ENCODE measurements around the gene FBXO9.

The FBXO9 gene

GRCh38 chr6:53065266-53066076 lies at the start of gene FBXO9:
Gene FBXO9 (plus strand): TSS chr6:53065404. CDS start chr6:53065790, 386 bp downstream.
- Mint-ChIP-seq H3K36me3 (ENCODE audit: insufficient read depth) (peaks cover 11% of the 10 kb centered on the region), H3K4me3 (peak within 1 kb of the TSS; percentile 95), H3K9me3 (no peaks in the 10 kb centered on the region), H3K4me1 (peaks cover 48% of the 10 kb centered on the region), H3K27me3 (no peaks in the 10 kb centered on the region), H3K27ac (ENCODE audit: low read depth) (peak within 1 kb of the TSS; percentile 92)
- DNase-seq (ENCODE audit: low spot score in 2 of 2) (peak; percentile 63 to 69), ATAC-seq (replicated peaks; ENCODE audit: extremely low read depth, poor library complexity, severe bottlenecking) (peak; percentile 55)

DNA sequence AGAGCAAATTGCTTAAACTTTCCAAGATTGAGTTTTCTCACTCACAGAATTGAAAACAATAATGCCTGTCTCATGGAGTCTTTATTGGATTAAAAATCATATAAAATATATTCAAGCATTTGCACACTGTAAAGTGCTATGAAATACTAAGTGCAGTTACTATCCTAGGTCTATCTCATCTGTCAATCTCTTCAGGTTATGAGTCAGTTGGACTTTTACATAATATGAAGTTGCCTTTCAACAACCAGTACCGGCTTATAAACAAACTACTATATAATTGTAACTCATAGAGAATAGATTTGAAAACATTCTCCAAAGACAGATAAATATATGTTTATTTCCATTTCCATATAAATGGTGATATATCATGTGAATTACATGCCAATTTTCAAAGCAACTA lies 49.7 kb upstream of the FBXO9 start:
- DNase-seq (ENCODE audit: low spot score in 2 of 2) (no peak), ATAC-seq (replicated peaks; ENCODE audit: extremely low read depth, poor library complexity, severe bottlenecking) (no peak)
- H3K9me3 Mint-ChIP-seq = no peaks in the 10 kb centered on the region
- no peak overlapping the region for H3K4me3 Mint-ChIP-seq
- H3K36me3 Mint-ChIP-seq (ENCODE audit: insufficient read depth) = peaks cover 38% of the 10 kb centered on the region
- peaks cover 4% of the 10 kb centered on the region for H3K4me1 Mint-ChIP-seq
- no peak overlapping the region for H3K27ac Mint-ChIP-seq (ENCODE audit: low read depth)
- H3K27me3 Mint-ChIP-seq = no peaks in the 10 kb centered on the region

DNA sequence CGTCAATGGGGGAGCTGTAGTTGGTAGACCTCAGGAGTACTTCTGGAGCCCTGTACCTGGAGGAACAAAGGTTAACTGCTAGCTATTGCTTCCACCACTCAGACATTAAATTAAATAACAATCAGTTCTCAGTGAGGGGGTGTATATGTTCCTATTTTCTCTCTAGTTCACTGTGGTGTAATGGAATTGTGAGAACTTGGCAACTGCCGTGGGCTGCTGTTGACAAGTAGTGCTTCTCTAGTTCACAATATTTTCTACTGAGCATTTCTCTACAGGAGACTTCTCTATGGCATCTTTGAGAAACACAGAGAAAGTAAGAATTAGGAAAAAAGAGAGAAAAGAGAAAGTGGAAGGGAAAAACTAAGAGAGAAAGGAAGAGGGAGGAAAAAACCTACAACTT lies 46.8 kb upstream of the FBXO9 start:
- H3K27me3 Mint-ChIP-seq = no peaks in the 10 kb centered on the region
- peaks cover 20% of the 10 kb centered on the region for H3K36me3 Mint-ChIP-seq (ENCODE audit: insufficient read depth)
- no peak for ATAC-seq (replicated peaks; ENCODE audit: extremely low read depth, poor library complexity, severe bottlenecking)
- DNase-seq (ENCODE audit: low spot score in 2 of 2) = no peak
- H3K9me3 Mint-ChIP-seq = no peaks in the 10 kb centered on the region
- no peak overlapping the region for H3K27ac Mint-ChIP-seq (ENCODE audit: low read depth)
- H3K4me1 Mint-ChIP-seq = peaks cover 5% of the 10 kb centered on the region
- H3K4me3 Mint-ChIP-seq = no peak overlapping the region

DNA sequence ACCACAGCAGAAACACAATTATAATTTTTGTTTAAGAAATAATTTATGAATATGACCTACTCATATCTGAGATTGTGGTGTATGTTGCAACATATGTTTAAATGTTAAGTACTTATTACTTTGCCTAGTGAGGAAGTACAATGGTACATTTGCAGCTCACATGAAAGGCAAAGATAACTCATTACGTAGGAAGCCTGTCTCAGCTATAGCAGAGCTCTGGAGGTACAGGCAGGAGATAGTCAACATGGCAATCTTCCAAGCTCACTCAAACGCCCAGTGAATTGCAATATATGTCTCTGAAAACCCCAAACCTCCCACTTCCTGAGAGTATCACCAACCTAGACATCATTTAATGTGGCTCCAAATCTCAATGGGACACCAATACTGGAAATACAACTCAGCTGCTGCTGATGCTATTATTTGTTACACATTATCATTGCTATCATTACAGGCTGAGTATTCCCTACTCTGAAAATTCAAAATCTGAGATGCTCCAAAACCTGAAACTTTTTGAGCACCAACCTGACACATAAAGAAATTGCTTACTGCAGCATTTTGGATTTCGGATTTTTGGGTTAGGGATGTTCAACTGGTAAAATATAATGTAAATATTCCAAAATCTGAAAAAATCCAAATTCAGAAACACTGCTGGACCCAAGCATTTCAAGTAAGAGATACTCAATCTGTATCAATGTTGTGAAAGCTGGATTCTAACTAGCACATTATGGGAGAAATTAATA lies 45.0 kb upstream of the FBXO9 start:
- no peaks in the 10 kb centered on the region for H3K27me3 Mint-ChIP-seq
- H3K36me3 Mint-ChIP-seq (ENCODE audit: insufficient read depth) = peaks cover 14% of the 10 kb centered on the region
- no peak overlapping the region for H3K27ac Mint-ChIP-seq (ENCODE audit: low read depth)
- H3K9me3 Mint-ChIP-seq = no peaks in the 10 kb centered on the region
- no peak overlapping the region for H3K4me3 Mint-ChIP-seq
- peaks cover 5% of the 10 kb centered on the region for H3K4me1 Mint-ChIP-seq
- DNase-seq (ENCODE audit: low spot score in 2 of 2) = no peak
- ATAC-seq (replicated peaks; ENCODE audit: extremely low read depth, poor library complexity, severe bottlenecking) = no peak

- no peak overlapping the region for H3K4me3 Mint-ChIP-seq
- H3K9me3 Mint-ChIP-seq = no peaks in the 10 kb centered on the region
- ATAC-seq (replicated peaks; ENCODE audit: extremely low read depth, poor library complexity, severe bottlenecking) = no peak
- no peaks in the 10 kb centered on the region for H3K27me3 Mint-ChIP-seq
- no peak for DNase-seq (ENCODE audit: low spot score in 2 of 2)
- peaks cover 5% of the 10 kb centered on the region for H3K4me1 Mint-ChIP-seq
- H3K27ac Mint-ChIP-seq (ENCODE audit: low read depth) = no peak overlapping the region
- peaks cover 6% of the 10 kb centered on the region for H3K36me3 Mint-ChIP-seq (ENCODE audit: insufficient read depth)
Measured at GRCh38 chr6:53023323-53023722, 41.9 kb upstream of the FBXO9 start.

- Mint-ChIP-seq H3K4me3 (no peak overlapping the region), H3K27me3 (no peaks in the 10 kb centered on the region), H3K9me3 (no peaks in the 10 kb centered on the region), H3K27ac (ENCODE audit: low read depth) (no peak overlapping the region), H3K36me3 (ENCODE audit: insufficient read depth) (peaks cover 15% of the 10 kb centered on the region), H3K4me1 (no peaks in the 10 kb centered on the region)
- DNase-seq (ENCODE audit: low spot score in 2 of 2) (no peak), ATAC-seq (replicated peaks; ENCODE audit: extremely low read depth, poor library complexity, severe bottlenecking) (no peak)
Measured at GRCh38 chr6:53026526-53026925, 38.7 kb upstream of the FBXO9 start.

GRCh38 chr6:53027131-53027718 lies 38.0 kb upstream of the FBXO9 start:
- ATAC-seq (replicated peaks; ENCODE audit: extremely low read depth, poor library complexity, severe bottlenecking) (no peak), DNase-seq (ENCODE audit: low spot score in 2 of 2) (no peak)
- H3K9me3 Mint-ChIP-seq = no peaks in the 10 kb centered on the region
- H3K4me3 Mint-ChIP-seq = no peak overlapping the region
- no peaks in the 10 kb centered on the region for H3K27me3 Mint-ChIP-seq
- H3K4me1 Mint-ChIP-seq = no peaks in the 10 kb centered on the region
- peaks cover 19% of the 10 kb centered on the region for H3K36me3 Mint-ChIP-seq (ENCODE audit: insufficient read depth)
- H3K27ac Mint-ChIP-seq (ENCODE audit: low read depth) = no peak overlapping the region

- Mint-ChIP-seq H3K27ac (ENCODE audit: low read depth) (no peak overlapping the region), H3K27me3 (no peaks in the 10 kb centered on the region), H3K4me1 (no peaks in the 10 kb centered on the region), H3K9me3 (no peaks in the 10 kb centered on the region), H3K4me3 (no peak overlapping the region), H3K36me3 (ENCODE audit: insufficient read depth) (peaks cover 23% of the 10 kb centered on the region)
- no peak for DNase-seq (ENCODE audit: low spot score in 2 of 2)
- no peak for ATAC-seq (replicated peaks; ENCODE audit: extremely low read depth, poor library complexity, severe bottlenecking)
Measured at GRCh38 chr6:53028467-53028866, 36.7 kb upstream of the FBXO9 start.

DNA sequence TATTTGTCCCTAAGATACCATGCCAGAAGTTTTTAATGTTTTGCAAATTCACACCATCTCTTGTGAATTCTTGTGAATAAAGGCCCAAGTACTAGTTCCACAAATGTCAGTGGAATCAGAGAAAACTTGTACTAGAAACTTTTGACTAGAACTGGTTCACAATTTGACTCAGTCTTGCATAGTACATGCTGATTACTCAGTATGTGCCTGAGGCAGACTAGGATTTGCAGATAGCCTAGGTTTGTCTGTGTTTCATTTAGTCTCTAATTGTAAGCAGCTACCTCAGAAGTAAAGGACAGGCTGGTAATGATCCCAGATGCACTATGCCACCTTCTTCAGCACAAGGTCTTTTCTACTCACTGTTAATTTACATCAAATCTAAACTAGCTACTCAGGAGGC lies 35.9 kb upstream of the FBXO9 start:
- no peak overlapping the region for H3K27ac Mint-ChIP-seq (ENCODE audit: low read depth)
- ATAC-seq (replicated peaks; ENCODE audit: extremely low read depth, poor library complexity, severe bottlenecking) = no peak
- H3K9me3 Mint-ChIP-seq = no peaks in the 10 kb centered on the region
- DNase-seq (ENCODE audit: low spot score in 2 of 2) = no peak
- peaks cover 23% of the 10 kb centered on the region for H3K36me3 Mint-ChIP-seq (ENCODE audit: insufficient read depth)
- no peaks in the 10 kb centered on the region for H3K4me1 Mint-ChIP-seq
- H3K4me3 Mint-ChIP-seq = no peak overlapping the region
- H3K27me3 Mint-ChIP-seq = no peaks in the 10 kb centered on the region

- no peak for DNase-seq (ENCODE audit: low spot score in 2 of 2)
- Mint-ChIP-seq H3K4me3 (no peak overlapping the region), H3K27me3 (no peaks in the 10 kb centered on the region), H3K4me1 (no peaks in the 10 kb centered on the region), H3K36me3 (ENCODE audit: insufficient read depth) (peaks cover 27% of the 10 kb centered on the region), H3K9me3 (no peaks in the 10 kb centered on the region), H3K27ac (ENCODE audit: low read depth) (no peak overlapping the region)
- ATAC-seq (replicated peaks; ENCODE audit: extremely low read depth, poor library complexity, severe bottlenecking) = no peak
Measured at GRCh38 chr6:53029761-53030160, 35.4 kb upstream of the FBXO9 start.

DNA sequence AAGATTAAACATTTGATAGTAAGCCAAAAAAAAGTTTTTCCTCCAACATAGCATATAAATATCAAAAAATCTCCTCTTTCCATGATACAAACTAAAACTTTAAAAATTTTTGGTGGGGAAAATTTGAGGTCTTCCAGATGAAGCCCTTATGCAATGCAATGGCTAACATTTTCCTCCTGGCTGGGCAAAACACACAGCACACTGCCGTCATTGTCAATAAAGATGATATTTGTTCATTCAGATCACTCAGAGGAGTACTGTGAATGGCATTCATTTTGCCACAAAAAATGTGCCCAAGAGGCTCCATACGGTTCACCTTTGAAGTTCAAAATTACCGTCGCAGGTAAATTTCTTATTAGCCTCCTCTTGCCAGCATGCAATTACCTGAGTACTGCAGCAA lies 33.9 kb upstream of the FBXO9 start:
- Mint-ChIP-seq H3K27ac (ENCODE audit: low read depth) (no peak overlapping the region), H3K36me3 (ENCODE audit: insufficient read depth) (peaks cover 29% of the 10 kb centered on the region), H3K4me3 (no peak overlapping the region), H3K9me3 (no peaks in the 10 kb centered on the region), H3K4me1 (no peaks in the 10 kb centered on the region), H3K27me3 (no peaks in the 10 kb centered on the region)
- DNase-seq (ENCODE audit: low spot score in 2 of 2) (no peak), ATAC-seq (replicated peaks; ENCODE audit: extremely low read depth, poor library complexity, severe bottlenecking) (no peak)

DNA sequence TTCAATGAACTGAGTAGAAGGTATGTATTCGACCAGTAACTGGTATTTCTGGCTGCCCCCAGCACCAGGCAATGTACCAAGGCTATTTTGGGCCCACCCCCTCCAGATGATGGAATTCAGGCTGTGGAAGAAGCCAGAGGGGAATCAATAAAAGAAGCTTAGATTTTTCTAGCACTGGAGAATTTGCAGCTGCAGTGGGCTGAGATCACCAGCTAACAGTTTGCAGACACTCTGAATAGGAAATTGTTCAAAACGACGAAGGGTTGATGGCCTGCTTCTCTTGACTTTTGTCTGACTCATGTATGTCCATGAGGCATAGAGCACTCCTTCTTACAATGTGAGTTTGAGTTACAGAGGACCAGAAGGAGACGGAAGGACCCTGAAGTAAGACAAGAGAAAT lies 32.4 kb upstream of the FBXO9 start:
- DNase-seq (ENCODE audit: low spot score in 2 of 2) = no peak
- H3K4me1 Mint-ChIP-seq = no peaks in the 10 kb centered on the region
- no peaks in the 10 kb centered on the region for H3K9me3 Mint-ChIP-seq
- H3K27me3 Mint-ChIP-seq = no peaks in the 10 kb centered on the region
- no peak for ATAC-seq (replicated peaks; ENCODE audit: extremely low read depth, poor library complexity, severe bottlenecking)
- H3K27ac Mint-ChIP-seq (ENCODE audit: low read depth) = no peak overlapping the region
- H3K4me3 Mint-ChIP-seq = no peak overlapping the region
- peaks cover 30% of the 10 kb centered on the region for H3K36me3 Mint-ChIP-seq (ENCODE audit: insufficient read depth)

DNA sequence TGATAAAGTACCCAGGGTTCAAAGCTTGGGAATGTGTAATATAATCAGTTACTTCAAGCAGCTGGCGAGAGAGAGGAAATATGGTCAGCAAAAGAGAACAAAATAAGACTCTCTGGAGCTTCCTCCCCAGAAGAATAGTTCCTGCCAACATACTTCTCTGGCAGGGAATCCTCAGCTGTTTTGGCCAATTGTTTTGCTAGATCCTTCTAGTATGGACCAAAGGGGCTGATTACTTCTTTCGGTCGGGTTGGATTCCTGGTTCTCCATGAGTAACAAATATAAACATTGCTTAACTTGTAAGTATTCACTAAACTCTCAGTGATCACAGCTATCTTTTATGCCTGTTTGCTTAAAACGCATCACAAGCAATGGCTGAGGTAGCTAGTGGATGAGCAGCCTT lies 31.4 kb upstream of the FBXO9 start:
- Mint-ChIP-seq H3K4me1 (no peaks in the 10 kb centered on the region), H3K36me3 (ENCODE audit: insufficient read depth) (peaks cover 29% of the 10 kb centered on the region), H3K4me3 (no peak overlapping the region)

More for the DNA sequence above, 31.4 kb upstream of the FBXO9 start:
- Mint-ChIP-seq H3K9me3 (no peaks in the 10 kb centered on the region), H3K27ac (ENCODE audit: low read depth) (no peak overlapping the region), H3K27me3 (no peaks in the 10 kb centered on the region)
- DNase-seq (ENCODE audit: low spot score in 2 of 2) = no peak
- no peak for ATAC-seq (replicated peaks; ENCODE audit: extremely low read depth, poor library complexity, severe bottlenecking)
